IgD-negative memory B cell (primary cell): ENCODE data around the gene ALOX5. TPM values are rescaled to one million over a fixed set of nuclear protein-coding genes. Genes with fewer than 3 reads are reported as not detected.
"Not testable (repeated sequence)": the region's sequence is repeated elsewhere in the genome, so short reads cannot be mapped to it uniquely, and the experiment has no call there.

Experiments
- H3K27ac Mint-ChIP-seq, 3 donors: one replicate each; pipeline ENCODE4 v1.8.0; 2020 to 2022; ENCODE audit warnings: mild to moderate bottlenecking in 3 of 3, mixed read lengths in 3 of 3, moderate library complexity in 1 of 3
- H3K27me3 Mint-ChIP-seq: one replicate; pipeline ENCODE4 v1.8.0; 2021; ENCODE audit warnings: mixed read lengths
- H3K36me3 Mint-ChIP-seq: one replicate; pipeline ENCODE4 v1.8.0; 2020; ENCODE audit warnings: mild to moderate bottlenecking, mixed read lengths
- H3K4me1 Mint-ChIP-seq, 3 donors: one replicate each; pipeline ENCODE4 v1.8.0; 2020 to 2022; ENCODE audit warnings: mixed read lengths in 3 of 3, mild to moderate bottlenecking in 1 of 3
- H3K4me3 Mint-ChIP-seq, 4 donors: one replicate each; pipeline ENCODE4 v1.8.0; 2020 to 2022; ENCODE audit warnings: mild to moderate bottlenecking in 4 of 4, mixed read lengths in 4 of 4, moderate library complexity in 3 of 4
- H3K9me3 Mint-ChIP-seq, 3 donors: one replicate each; pipeline ENCODE4 v1.8.0; 2020 to 2021; ENCODE audit warnings: mixed read lengths in 3 of 3, mild to moderate bottlenecking in 1 of 3
- polyA plus RNA-seq: library from polyadenylated mRNA; unstranded; fragments of 300-500 nt; fragmentation: Illumina TruSeq; gene quantifications from one replicate; pipeline ENCODE4 v1.2.3, GENCODE V29; 2021

ALOX5 gene
- 193 TPM for polyA plus RNA-seq

DNA sequence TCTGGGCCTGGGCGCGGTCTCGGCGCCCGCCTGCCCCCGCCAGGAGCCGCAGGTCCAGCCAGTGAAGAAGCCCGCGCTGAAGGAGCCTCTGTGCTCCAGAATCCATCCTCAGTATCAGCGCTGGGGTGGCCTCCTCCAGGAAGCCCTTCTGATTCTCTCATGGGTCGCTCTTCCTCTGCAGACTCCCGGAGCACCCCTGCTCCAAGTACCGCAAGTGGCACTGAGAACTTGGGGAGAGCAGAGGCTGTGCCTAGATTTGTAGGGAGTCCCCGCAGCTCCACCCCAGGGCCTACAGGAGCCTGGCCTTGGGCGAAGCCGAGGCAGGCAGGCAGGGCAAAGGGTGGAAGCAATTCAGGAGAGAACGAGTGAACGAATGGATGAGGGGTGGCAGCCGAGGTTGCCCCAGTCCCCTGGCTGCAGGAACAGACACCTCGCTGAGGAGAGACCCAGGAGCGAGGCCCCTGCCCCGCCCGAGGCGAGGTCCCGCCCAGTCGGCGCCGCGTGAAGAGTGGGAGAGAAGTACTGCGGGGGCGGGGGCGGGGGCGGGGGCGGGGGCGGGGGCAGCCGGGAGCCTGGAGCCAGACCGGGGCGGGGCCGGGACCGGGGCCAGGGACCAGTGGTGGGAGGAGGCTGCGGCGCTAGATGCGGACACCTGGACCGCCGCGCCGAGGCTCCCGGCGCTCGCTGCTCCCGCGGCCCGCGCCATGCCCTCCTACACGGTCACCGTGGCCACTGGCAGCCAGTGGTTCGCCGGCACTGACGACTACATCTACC lies at the start of gene ALOX5:
ALOX5 (plus strand) TSS at position 641 of the 774 bp plus-strand sequence; CDS start at position 705, 64 bp downstream.
- Mint-ChIP-seq H3K36me3 (peaks cover 9% of the 10 kb centered on the region), H3K4me3 (peak within 1 kb of the TSS; percentile 87 to 96 (median 93)), H3K27me3 (no peaks in the 10 kb centered on the region), H3K9me3 (no peaks in the 10 kb centered on the region), H3K4me1 (peaks cover 62 to 69% (median 67%) of the 10 kb centered on the region in 3 donors), H3K27ac (peak within 1 kb of the TSS; percentile 47 to 98 (median 84))

DNA sequence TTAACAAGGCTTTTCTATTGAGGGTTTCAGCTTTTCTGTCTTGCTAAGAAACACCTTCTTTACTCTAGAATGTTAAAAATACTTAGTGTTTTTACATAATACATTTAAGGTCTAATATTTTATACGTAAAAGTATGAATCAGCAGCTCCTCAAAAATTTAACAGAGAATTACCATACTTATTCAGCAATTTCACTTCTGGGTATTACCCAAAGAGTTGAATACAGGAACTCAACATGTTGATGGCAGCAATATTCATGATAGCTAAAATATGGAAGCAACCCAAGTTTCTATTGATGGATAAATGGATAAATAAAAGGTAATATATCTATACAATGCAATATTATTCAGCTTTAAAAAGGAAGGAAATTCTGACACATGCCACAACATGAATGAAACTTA lies 48.9 kb upstream of the ALOX5 start:
- H3K27ac Mint-ChIP-seq: no peak overlapping the region
- H3K27me3 Mint-ChIP-seq: no peaks in the 10 kb centered on the region
- peaks cover 5 to 20% (median 7%) of the 10 kb centered on the region in 3 donors for H3K9me3 Mint-ChIP-seq
- peaks cover 4% of the 10 kb centered on the region for H3K36me3 Mint-ChIP-seq
- H3K4me1 Mint-ChIP-seq: peaks cover 0 to 2% (median 0%) of the 10 kb centered on the region in 3 donors
- no peak overlapping the region for H3K4me3 Mint-ChIP-seq

GRCh38 chr10:45326864-45327263 lies 47.2 kb upstream of the ALOX5 start:
- peak overlapping the region in 2 of 4 donors; percentile 53 to 55 for H3K4me3 Mint-ChIP-seq
- peaks cover 1 to 11% (median 2%) of the 10 kb centered on the region in 3 donors for H3K4me1 Mint-ChIP-seq
- not testable (repeated sequence) for H3K27ac Mint-ChIP-seq, H3K36me3 Mint-ChIP-seq, H3K27me3 Mint-ChIP-seq
- peaks cover 5 to 23% (median 7%) of the 10 kb centered on the region in 3 donors for H3K9me3 Mint-ChIP-seq

GRCh38 chr10:45331824-45332223 lies 42.2 kb upstream of the ALOX5 start:
- Mint-ChIP-seq H3K4me3 (peak overlapping the region in 1 of 4 donors; percentile 68), H3K4me1 (peaks cover 0 to 11% (median 1%) of the 10 kb centered on the region in 3 donors), H3K9me3 (peaks cover 4 to 19% (median 7%) of the 10 kb centered on the region in 3 donors)
- H3K27me3 Mint-ChIP-seq, H3K27ac Mint-ChIP-seq, H3K36me3 Mint-ChIP-seq: not testable (repeated sequence)

GRCh38 chr10:45339894-45340293 lies 34.1 kb upstream of the ALOX5 start:
- H3K27ac Mint-ChIP-seq: no peak overlapping the region
- H3K9me3 Mint-ChIP-seq: peaks cover 4% of the 10 kb centered on the region in 3 donors
- no peak overlapping the region for H3K4me3 Mint-ChIP-seq
- H3K27me3 Mint-ChIP-seq: no peaks in the 10 kb centered on the region
- H3K36me3 Mint-ChIP-seq: peaks cover 6% of the 10 kb centered on the region
- H3K4me1 Mint-ChIP-seq: peaks cover 0 to 3% (median 3%) of the 10 kb centered on the region in 3 donors

DNA sequence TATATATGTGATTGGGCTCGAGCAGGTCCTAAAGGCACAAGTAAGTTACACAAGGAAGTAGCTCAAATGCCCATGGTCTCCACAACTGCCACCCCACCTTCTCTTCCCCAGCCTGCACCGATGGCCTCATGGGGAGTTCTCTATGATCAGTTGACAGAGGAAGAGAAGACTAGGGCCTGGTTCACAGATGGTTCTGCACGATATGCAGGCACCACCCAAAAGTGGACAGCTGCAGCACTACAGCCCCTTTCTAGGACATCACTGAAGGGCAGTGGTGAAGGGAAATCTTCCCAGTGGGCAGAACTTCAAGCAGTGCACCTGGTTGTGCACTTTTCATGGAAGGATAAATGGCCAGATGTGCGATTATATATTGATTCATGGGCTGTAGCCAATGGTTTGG lies 33.6 kb upstream of the ALOX5 start:
- H3K27me3 Mint-ChIP-seq, H3K27ac Mint-ChIP-seq, H3K36me3 Mint-ChIP-seq, H3K4me1 Mint-ChIP-seq, H3K9me3 Mint-ChIP-seq: not testable (repeated sequence)
- H3K4me3 Mint-ChIP-seq: peak overlapping the region in 2 of 4 donors; percentile 5 to 81

DNA sequence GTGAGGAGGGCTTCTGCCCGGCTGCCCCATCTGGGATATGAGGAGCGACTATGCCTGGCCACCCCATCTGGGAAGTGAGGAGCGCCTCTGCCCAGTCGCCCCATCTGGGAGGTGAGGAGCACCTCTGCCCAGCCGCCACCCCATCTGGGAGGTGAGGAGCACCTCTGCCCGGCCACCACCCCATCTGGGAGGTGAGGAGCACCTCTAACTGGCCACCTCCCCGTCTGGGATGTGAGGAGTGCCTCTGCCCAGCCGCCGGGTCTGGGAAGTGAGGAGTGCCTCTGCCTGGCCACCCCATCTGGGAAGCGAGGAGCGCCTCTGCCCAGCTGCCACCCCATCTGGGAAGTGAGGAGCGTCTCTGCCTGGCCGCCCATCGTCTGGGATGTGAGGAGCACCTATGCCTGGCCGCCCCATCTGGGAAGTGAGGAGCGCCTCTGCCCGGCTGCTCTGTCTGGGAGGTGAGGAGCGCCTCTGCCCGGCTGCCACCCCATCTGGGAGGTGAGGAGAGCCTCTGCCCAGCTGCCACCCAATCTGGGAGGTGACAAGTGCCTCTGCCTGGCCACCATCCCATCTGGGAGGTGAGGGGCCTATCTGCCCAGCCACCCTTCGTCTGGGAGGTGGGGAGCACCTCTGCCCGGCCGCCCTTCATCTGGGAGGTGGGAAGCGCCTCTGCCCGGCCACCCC lies 27.2 kb upstream of the ALOX5 start:
- not testable (repeated sequence) for H3K9me3 Mint-ChIP-seq, H3K27ac Mint-ChIP-seq, H3K4me3 Mint-ChIP-seq, H3K27me3 Mint-ChIP-seq, H3K36me3 Mint-ChIP-seq
- H3K4me1 Mint-ChIP-seq: peaks cover 4 to 12% (median 6%) of the 10 kb centered on the region in 3 donors

DNA sequence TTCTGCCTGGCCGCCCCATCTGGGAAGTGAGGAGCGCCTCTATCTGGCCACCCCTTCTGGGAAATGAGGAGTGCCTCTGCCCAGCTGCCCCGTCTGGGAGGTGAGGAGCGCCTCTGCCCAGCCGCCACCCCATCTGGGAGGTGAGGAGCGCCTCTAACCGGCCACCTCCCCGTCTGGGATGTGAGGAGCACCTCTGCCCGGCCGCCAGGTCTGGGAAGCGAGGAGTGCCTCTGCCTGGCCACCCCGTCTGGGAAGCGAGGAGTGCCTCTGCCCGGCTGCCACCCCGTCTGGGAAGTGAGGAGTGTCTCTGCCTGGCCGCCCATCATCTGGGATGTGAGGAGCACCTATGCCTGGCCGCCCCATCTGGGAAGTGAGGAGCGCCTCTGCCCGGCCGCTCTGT lies 26.6 kb upstream of the ALOX5 start:
- not testable (repeated sequence) for H3K4me3 Mint-ChIP-seq, H3K9me3 Mint-ChIP-seq, H3K27me3 Mint-ChIP-seq, H3K36me3 Mint-ChIP-seq, H3K27ac Mint-ChIP-seq
- H3K4me1 Mint-ChIP-seq: peaks cover 7 to 18% (median 11%) of the 10 kb centered on the region in 3 donors

GRCh38 chr10:45348196-45348765 lies 25.7 kb upstream of the ALOX5 start:
- H3K36me3 Mint-ChIP-seq, H3K9me3 Mint-ChIP-seq, H3K27ac Mint-ChIP-seq, H3K27me3 Mint-ChIP-seq: not testable (repeated sequence)
- Mint-ChIP-seq H3K4me3 (peak overlapping the region in 1 of 4 donors; percentile 9), H3K4me1 (peaks cover 15 to 24% (median 16%) of the 10 kb centered on the region in 3 donors)

DNA sequence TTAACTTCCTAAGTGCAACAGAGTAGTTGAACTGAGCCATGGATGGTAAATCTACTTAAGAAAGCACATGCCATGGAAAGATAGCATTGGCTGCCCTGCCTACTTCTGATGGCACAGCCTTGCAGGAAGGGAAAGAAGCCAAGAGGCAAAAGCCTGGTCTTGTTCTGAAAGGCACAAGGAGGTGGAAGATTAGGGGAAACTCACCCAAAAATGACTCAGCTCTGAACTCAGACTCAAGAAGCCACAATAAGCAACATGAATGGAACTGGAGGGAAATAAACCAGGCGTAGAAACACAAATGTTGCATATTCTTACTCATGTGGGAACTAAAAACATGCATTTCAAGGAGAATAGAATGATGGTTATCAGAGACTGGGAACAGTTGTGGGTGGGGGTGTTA lies 20.8 kb upstream of the ALOX5 start:
- no peak overlapping the region for H3K27ac Mint-ChIP-seq
- H3K4me1 Mint-ChIP-seq: peaks cover 38 to 52% (median 52%) of the 10 kb centered on the region in 3 donors
- H3K9me3 Mint-ChIP-seq: peaks cover 0 to 3% (median 0%) of the 10 kb centered on the region in 3 donors
- H3K27me3 Mint-ChIP-seq: no peaks in the 10 kb centered on the region
- H3K4me3 Mint-ChIP-seq: peak overlapping the region in 2 of 4 donors; percentile 68 to 84
- no peaks in the 10 kb centered on the region for H3K36me3 Mint-ChIP-seq

GRCh38 chr10:45354261-45354660 lies 19.8 kb upstream of the ALOX5 start:
- no peak overlapping the region for H3K27ac Mint-ChIP-seq
- H3K36me3 Mint-ChIP-seq: no peaks in the 10 kb centered on the region
- no peaks in the 10 kb centered on the region for H3K9me3 Mint-ChIP-seq
- peak overlapping the region in 1 of 4 donors; percentile 13 for H3K4me3 Mint-ChIP-seq
- H3K4me1 Mint-ChIP-seq: peaks cover 38 to 55% (median 52%) of the 10 kb centered on the region in 3 donors
- no peaks in the 10 kb centered on the region for H3K27me3 Mint-ChIP-seq

DNA sequence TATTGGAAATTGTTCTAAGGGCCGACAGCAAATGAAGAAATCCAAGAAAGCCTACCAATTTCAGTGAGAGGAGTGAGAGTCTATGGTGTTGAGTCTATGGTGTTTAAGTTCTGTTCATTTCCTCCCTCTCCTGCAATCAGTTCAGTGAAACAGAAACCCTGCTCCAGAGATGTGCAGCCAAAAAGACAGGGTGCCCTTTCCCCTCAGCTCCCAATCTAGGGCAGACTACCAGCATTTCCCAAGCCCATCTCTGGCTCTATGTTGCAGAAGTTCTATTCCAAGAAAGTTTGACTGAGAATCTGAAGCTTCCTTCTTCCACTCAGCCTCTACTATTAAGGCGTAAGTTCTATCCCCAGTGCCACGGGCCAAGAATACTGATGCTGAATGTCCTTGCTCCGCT lies 18.5 kb upstream of the ALOX5 start:
- H3K4me1 Mint-ChIP-seq: peaks cover 39 to 66% (median 55%) of the 10 kb centered on the region in 3 donors
- H3K4me3 Mint-ChIP-seq: peak overlapping the region in 1 of 4 donors; percentile 46
- no peaks in the 10 kb centered on the region for H3K27me3 Mint-ChIP-seq
- H3K36me3 Mint-ChIP-seq: peaks cover 2% of the 10 kb centered on the region
- peak overlapping the region in 1 of 3 donors; percentile 8 for H3K27ac Mint-ChIP-seq
- H3K9me3 Mint-ChIP-seq: no peaks in the 10 kb centered on the region

GRCh38 chr10:45358961-45359360 lies 15.1 kb upstream of the ALOX5 start:
- not testable (repeated sequence) for H3K4me3 Mint-ChIP-seq, H3K27me3 Mint-ChIP-seq, H3K9me3 Mint-ChIP-seq, H3K36me3 Mint-ChIP-seq, H3K27ac Mint-ChIP-seq
- peaks cover 21 to 52% (median 41%) of the 10 kb centered on the region in 3 donors for H3K4me1 Mint-ChIP-seq

- peak overlapping the region in 2 of 4 donors; percentile 27 to 65 for H3K4me3 Mint-ChIP-seq
- H3K27ac Mint-ChIP-seq, H3K9me3 Mint-ChIP-seq, H3K36me3 Mint-ChIP-seq, H3K27me3 Mint-ChIP-seq: not testable (repeated sequence)
- H3K4me1 Mint-ChIP-seq: peaks cover 13 to 30% (median 28%) of the 10 kb centered on the region in 3 donors
Observed at GRCh38 chr10:45361983-45362799, 11.8 kb upstream of the ALOX5 start.
